ENCODE data around the gene MYL11. TPM values are rescaled to one million over a fixed set of nuclear protein-coding genes. Genes with fewer than 3 reads are reported as not detected.

Gene MYL11
- total RNA-seq, 4 donors from 2014 or later, result 6.3 TPM; not detected in 3

DNA sequence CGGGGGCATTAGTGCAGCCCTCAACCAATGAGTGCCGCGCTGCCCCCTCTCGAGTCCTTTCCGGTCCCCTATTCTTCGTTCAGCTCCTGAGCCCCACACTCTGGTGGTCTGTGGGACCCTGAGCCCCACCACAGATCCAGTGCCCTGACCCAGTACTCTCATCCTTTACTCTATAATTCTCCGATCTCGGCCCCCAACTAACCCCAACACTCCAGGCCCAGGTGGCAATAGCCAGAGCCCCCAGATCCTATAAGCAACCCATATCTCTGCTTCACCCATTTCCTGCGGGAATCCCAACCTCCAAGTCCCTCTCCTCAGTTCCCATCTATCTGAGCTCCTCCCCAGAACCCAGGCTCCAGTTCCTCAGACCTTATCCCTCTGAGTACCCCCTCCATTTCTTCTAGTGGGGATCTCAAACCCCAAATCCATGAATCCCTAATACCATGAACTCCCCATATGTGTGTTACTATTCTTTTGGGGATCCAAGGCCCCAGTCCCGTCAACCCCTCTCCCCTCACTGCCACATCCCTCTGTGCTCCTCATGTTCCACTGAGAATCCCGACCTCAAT is 3.3 kb upstream of the MYL11 start:
- Histone ChIP-seq H3K36me3 (no peaks in the 10 kb centered on the region), H3K27ac (peak overlapping the region; percentile 87 to 93 (median 90)), H3K4me1 (peaks cover 11 to 38% (median 32%) of the 10 kb centered on the region in 4 donors), H3K4me3 (peak overlapping the region; percentile 31 to 59 (median 38)), H3K9me3 (no peaks in the 10 kb centered on the region), H3K27me3 (no peaks in the 10 kb centered on the region)
- intact Hi-C loops (cut with DNase I; ENCODE audit: low total_unique reads), result no loop called here
- in situ Hi-C loops (cut with MboI; ENCODE audit: low pct_ligation_motif_present in 1 of 4, low pct_unique_long_range_greater_than_20kb in 1 of 4, low sequenced_read_pairs in 3 of 4), result no loop called here
- TF ChIP-seq POLR2AphosphoS5 (IDR thresholded peaks at IDR 0.05), result no peak
- no peak for TF ChIP-seq EP300 (IDR thresholded peaks at IDR 0.05; ENCODE audit: low read depth)
- peak; percentile 47 for TF ChIP-seq POLR2A (IDR thresholded peaks at IDR 0.05)
- no peak for DNase-seq
- WGBS, 2 donors (ENCODE audit: low coverage in 1 of 2), result 23 to 33% methylated on average over 5 to 9 of the region's 11 CpGs

- TF ChIP-seq, protein P1, sequence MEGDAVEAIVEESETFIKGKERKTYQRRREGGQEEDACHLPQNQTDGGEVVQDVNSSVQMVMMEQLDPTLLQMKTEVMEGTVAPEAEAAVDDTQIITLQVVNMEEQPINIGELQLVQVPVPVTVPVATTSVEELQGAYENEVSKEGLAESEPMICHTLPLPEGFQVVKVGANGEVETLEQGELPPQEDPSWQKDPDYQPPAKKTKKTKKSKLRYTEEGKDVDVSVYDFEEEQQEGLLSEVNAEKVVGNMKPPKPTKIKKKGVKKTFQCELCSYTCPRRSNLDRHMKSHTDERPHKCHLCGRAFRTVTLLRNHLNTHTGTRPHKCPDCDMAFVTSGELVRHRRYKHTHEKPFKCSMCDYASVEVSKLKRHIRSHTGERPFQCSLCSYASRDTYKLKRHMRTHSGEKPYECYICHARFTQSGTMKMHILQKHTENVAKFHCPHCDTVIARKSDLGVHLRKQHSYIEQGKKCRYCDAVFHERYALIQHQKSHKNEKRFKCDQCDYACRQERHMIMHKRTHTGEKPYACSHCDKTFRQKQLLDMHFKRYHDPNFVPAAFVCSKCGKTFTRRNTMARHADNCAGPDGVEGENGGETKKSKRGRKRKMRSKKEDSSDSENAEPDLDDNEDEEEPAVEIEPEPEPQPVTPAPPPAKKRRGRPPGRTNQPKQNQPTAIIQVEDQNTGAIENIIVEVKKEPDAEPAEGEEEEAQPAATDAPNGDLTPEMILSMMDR (IDR thresholded peaks at IDR 0.05), result no peak
- no peak for TF ChIP-seq POLR2AphosphoS5 (IDR thresholded peaks at IDR 0.05)
- TF ChIP-seq EP300 (IDR thresholded peaks at IDR 0.05; ENCODE audit: low read depth), result no peak
- no peak for TF ChIP-seq POLR2A (IDR thresholded peaks at IDR 0.05)
- H3K27me3 ChIP-seq, result no peaks in the 10 kb centered on the region
- in situ Hi-C loops (cut with MboI; ENCODE audit: low pct_ligation_motif_present in 1 of 4, low pct_unique_long_range_greater_than_20kb in 1 of 4, low sequenced_read_pairs in 3 of 4) (no loop called here), intact Hi-C loops (cut with DNase I; ENCODE audit: low total_unique reads) (no loop called here)
- 80% methylated on average over 4 to 6 of the region's 6 CpGs for WGBS, 2 donors (ENCODE audit: low coverage in 1 of 2)
- H3K27ac ChIP-seq, result peak overlapping the region in 1 of 4 donors; percentile 92
- H3K4me3 ChIP-seq, result no peak overlapping the region
- H3K36me3 ChIP-seq, result no peaks in the 10 kb centered on the region
- DNase-seq, result no peak
- H3K4me1 ChIP-seq, result peaks cover 14 to 36% (median 30%) of the 10 kb centered on the region in 4 donors
- no peaks in the 10 kb centered on the region for H3K9me3 ChIP-seq
Observed at GRCh38 chr16:30372038-30372712, 2.4 kb upstream of the MYL11 start.

DNA sequence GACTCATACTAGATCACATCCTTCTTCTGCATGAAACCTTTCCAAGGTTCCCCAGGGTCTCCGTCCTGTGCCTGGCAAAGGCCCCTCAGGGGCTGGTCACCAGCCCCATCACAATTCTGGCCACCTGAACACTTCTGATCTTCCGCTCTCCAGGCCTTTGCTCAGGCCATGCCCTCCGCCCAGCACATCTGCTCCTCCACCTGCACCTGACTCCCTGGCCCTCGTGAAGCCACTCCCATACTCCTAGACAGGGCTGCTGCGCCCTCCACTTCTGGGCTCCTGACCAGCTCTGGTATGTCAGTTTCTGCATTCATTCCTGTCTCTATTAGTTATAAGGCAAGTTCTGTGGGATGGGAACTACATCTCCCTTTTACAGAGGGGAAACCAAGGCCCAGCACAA is 1.9 kb upstream of the MYL11 start:
- Histone ChIP-seq H3K9me3 (no peaks in the 10 kb centered on the region), H3K36me3 (no peaks in the 10 kb centered on the region), H3K27me3 (no peaks in the 10 kb centered on the region), H3K27ac (no peak overlapping the region), H3K4me1 (peaks cover 10 to 33% (median 29%) of the 10 kb centered on the region in 4 donors), H3K4me3 (no peak overlapping the region)
- TF ChIP-seq EP300 (IDR thresholded peaks at IDR 0.05; ENCODE audit: low read depth) (no peak), POLR2AphosphoS5 (IDR thresholded peaks at IDR 0.05) (no peak), POLR2A (IDR thresholded peaks at IDR 0.05) (no peak)
- TF ChIP-seq, protein P1 (IDR thresholded peaks at IDR 0.05), result no peak
- WGBS, 2 donors (ENCODE audit: low coverage in 1 of 2), result 91% methylated on average over 5 of the region's 5 CpGs; no CpG with 5 or more reads in 1 of the 2 donors
- intact Hi-C loops (cut with DNase I; ENCODE audit: low total_unique reads), result no loop called here
- in situ Hi-C loops (cut with MboI; ENCODE audit: low pct_ligation_motif_present in 1 of 4, low pct_unique_long_range_greater_than_20kb in 1 of 4, low sequenced_read_pairs in 3 of 4), result no loop called here
- DNase-seq, result no peak

GRCh38 chr16:30375864-30376263 is 1.3 kb downstream of the MYL11 start:
- TF ChIP-seq POLR2A (IDR thresholded peaks at IDR 0.05) (no peak), EP300 (IDR thresholded peaks at IDR 0.05; ENCODE audit: low read depth) (no peak), POLR2AphosphoS5 (IDR thresholded peaks at IDR 0.05) (no peak)
- TF ChIP-seq, protein P1 (IDR thresholded peaks at IDR 0.05), result no peak
- H3K27me3 ChIP-seq, result no peaks in the 10 kb centered on the region
- peak overlapping the region in 3 of 4 donors; percentile 96 to 100 (median 99) for H3K27ac ChIP-seq
- 95 to 100% methylated on average over 1 to 8 of the region's 8 CpGs for WGBS, 2 donors (ENCODE audit: low coverage in 1 of 2)
- H3K9me3 ChIP-seq, result no peaks in the 10 kb centered on the region
- intact Hi-C loops (cut with DNase I; ENCODE audit: low total_unique reads) (no loop called here), in situ Hi-C loops (cut with MboI; ENCODE audit: low pct_ligation_motif_present in 1 of 4, low pct_unique_long_range_greater_than_20kb in 1 of 4, low sequenced_read_pairs in 3 of 4) (no loop called here)
- no peak for DNase-seq
- peaks cover 10 to 25% (median 21%) of the 10 kb centered on the region in 4 donors for H3K4me1 ChIP-seq
- H3K36me3 ChIP-seq, result no peaks in the 10 kb centered on the region
- H3K4me3 ChIP-seq, result no peak overlapping the region
